ENCODE data around the gene ZC3H8. TPM values are rescaled to one million over a fixed set of nuclear protein-coding genes. Genes with fewer than 3 reads are reported as not detected.
A peak's percentile ranks its signal among the peaks of the same experiment; 100 is the strongest.

The ZC3H8 gene
- total RNA-seq, 1 donor from 2014 or later = 15.7 TPM

DNA sequence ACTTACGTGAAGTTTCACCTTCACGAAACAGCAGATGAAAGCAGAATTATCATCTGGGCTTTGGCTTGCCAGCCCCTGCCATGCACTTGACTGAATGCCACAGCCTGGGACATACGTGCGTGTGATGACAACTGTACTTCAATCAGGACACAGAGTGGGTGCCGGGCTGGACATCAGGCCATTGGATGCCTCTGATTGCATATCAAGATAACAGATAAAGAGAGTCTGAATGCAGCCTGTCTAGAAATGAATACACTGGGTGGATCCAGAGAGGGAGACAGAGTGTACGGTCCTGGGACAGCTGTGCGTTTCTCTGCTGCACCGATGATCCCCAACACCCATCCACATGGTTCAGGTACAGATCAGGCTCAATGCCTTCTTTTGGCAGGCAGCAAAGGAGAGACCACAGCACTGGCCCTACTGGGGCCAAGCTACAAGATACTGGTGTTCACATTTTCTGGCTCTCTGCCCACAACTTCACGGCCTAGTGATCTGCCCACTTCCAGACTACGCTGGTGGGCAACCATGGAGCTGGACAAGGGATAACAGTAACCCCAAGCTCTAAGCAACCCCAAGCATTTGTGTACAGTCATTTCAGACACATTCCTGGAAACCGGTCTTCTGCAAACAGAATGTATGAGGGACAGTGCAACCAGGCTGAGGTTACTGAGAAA, 81.1 kb downstream of the ZC3H8 start:
- H3K4me1 ChIP-seq = no peaks in the 10 kb centered on the region
- H3K4me3 ChIP-seq = no peak overlapping the region
- TF ChIP-seq, protein P1, sequence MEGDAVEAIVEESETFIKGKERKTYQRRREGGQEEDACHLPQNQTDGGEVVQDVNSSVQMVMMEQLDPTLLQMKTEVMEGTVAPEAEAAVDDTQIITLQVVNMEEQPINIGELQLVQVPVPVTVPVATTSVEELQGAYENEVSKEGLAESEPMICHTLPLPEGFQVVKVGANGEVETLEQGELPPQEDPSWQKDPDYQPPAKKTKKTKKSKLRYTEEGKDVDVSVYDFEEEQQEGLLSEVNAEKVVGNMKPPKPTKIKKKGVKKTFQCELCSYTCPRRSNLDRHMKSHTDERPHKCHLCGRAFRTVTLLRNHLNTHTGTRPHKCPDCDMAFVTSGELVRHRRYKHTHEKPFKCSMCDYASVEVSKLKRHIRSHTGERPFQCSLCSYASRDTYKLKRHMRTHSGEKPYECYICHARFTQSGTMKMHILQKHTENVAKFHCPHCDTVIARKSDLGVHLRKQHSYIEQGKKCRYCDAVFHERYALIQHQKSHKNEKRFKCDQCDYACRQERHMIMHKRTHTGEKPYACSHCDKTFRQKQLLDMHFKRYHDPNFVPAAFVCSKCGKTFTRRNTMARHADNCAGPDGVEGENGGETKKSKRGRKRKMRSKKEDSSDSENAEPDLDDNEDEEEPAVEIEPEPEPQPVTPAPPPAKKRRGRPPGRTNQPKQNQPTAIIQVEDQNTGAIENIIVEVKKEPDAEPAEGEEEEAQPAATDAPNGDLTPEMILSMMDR (IDR thresholded peaks at IDR 0.05) = no peak
- no peak for TF ChIP-seq POLR2AphosphoS5 (IDR thresholded peaks at IDR 0.05; ENCODE audit: insufficient read depth in 1 of 2, low read depth in 1 of 2)
- no peak for TF ChIP-seq POLR2A (IDR thresholded peaks at IDR 0.05)
- H3K36me3 ChIP-seq = no peaks in the 10 kb centered on the region
- no peaks in the 10 kb centered on the region for H3K9me3 ChIP-seq
- no peak for DNase-seq (ENCODE audit: extremely low spot score in 2 of 2)
- no peak overlapping the region for H3K27ac ChIP-seq
- no peaks in the 10 kb centered on the region for H3K27me3 ChIP-seq
- intact Hi-C loops (cut with DNase I) = no loop called here

DNA sequence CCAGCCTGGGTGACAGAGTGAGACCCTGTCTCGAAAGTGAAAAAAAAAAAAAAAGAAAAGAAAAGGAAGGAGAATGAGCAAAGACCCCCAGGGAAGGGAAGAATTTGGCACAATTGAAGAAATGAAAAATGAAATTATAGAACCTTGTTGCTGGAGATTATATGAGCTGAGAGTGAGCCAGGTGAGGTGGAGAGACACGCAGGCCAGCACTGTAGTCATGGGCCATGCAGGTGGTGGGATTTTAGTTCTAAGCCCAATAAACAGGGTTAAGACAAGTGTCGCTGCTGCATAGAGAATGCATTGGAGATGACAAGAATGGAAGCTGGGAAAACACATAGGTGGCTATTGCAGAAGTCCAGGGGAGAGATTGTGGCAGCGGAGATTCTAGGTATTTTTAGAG, 84.3 kb downstream of the ZC3H8 start:
- no peaks in the 10 kb centered on the region for H3K4me1 ChIP-seq
- no peak overlapping the region for H3K27ac ChIP-seq
- intact Hi-C loops (cut with DNase I) = no loop called here
- no peak for DNase-seq (ENCODE audit: extremely low spot score in 2 of 2)
- no peaks in the 10 kb centered on the region for H3K27me3 ChIP-seq
- H3K9me3 ChIP-seq = no peaks in the 10 kb centered on the region
- TF ChIP-seq POLR2AphosphoS5 (IDR thresholded peaks at IDR 0.05; ENCODE audit: insufficient read depth in 1 of 2, low read depth in 1 of 2) = no peak
- no peak for TF ChIP-seq POLR2A (IDR thresholded peaks at IDR 0.05)
- H3K36me3 ChIP-seq = no peaks in the 10 kb centered on the region
- no peak overlapping the region for H3K4me3 ChIP-seq

DNA sequence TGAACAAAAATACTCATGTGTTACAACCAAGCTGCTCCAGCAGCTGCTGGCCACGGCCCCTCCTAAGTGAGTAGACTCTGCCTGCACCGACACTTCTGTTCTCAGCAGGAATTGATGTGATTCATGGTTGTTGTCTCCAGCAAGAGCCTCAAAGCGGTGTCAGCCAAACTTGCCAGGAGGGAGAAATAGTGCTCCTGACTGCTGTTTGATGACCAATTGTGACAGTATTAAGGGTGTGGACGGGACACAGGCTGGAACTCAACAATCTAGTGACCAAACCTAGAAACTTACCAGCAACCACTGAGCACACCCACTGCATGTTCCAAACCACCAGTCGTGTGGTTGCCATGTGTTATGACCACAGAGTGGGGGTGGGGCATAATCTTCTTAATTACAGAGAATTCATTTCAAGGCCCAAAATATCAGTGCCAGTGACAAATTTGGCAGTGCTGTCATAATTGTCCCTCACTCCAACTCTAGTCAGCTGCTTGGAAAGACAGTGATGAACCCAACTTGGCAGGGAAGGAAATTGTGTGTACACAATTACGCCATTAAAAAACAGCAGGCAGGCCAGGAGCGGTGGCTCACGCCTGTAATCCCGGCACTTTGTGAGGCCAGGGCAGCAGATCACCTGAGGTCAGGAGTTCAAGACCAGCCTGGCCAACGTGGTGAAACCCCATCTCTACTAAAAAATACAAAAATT, 86.3 kb downstream of the ZC3H8 start:
- no peaks in the 10 kb centered on the region for H3K9me3 ChIP-seq
- no peak overlapping the region for H3K4me3 ChIP-seq
- H3K36me3 ChIP-seq = no peaks in the 10 kb centered on the region
- no peaks in the 10 kb centered on the region for H3K27me3 ChIP-seq
- intact Hi-C loops (cut with DNase I) = no loop called here
- TF ChIP-seq POLR2AphosphoS5 (IDR thresholded peaks at IDR 0.05; ENCODE audit: insufficient read depth in 1 of 2, low read depth in 1 of 2) (no peak), POLR2A (IDR thresholded peaks at IDR 0.05) (no peak)
- TF ChIP-seq, protein P1 (IDR thresholded peaks at IDR 0.05) = no peak
- no peaks in the 10 kb centered on the region for H3K4me1 ChIP-seq
- no peak overlapping the region for H3K27ac ChIP-seq
- peak in 1 of 2 donors; percentile 56 for DNase-seq (ENCODE audit: extremely low spot score in 2 of 2)

DNA sequence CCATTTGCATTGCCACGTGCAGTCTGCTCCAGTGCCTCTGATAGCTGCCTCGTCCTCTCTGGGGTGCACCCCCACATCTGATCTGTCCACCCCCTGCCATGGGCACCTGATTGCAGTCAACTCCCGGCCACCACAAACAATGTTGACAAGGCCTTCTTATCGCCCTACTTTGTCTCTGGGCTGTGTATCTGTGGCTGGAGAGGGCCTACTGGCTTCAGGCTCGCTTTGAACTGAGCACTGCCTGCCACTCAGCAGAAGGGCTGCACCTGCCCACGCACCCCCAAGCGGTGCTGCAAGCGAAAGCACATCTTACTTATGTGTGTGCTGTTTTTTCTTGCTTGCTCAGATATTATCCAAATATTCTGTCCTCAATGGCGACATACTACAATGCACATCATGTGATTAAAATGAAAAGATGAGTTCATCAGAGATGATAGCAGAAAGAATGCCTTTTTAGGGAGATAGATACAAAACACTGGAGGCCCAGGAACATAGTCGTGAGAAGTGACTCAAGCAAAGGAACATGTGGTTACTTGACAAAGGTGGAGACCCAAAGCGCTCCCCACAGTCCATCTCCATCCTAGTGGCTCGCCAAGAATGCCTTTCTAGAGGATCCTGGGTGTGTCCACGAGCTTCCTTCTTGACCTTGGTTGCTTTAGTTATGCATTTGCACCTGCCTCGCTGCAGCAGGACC, 87.9 kb downstream of the ZC3H8 start:
- peak; percentile 55 to 56 for DNase-seq (ENCODE audit: extremely low spot score in 2 of 2)
- intact Hi-C loops (cut with DNase I) = no loop called here
- H3K27me3 ChIP-seq = no peaks in the 10 kb centered on the region

DNA sequence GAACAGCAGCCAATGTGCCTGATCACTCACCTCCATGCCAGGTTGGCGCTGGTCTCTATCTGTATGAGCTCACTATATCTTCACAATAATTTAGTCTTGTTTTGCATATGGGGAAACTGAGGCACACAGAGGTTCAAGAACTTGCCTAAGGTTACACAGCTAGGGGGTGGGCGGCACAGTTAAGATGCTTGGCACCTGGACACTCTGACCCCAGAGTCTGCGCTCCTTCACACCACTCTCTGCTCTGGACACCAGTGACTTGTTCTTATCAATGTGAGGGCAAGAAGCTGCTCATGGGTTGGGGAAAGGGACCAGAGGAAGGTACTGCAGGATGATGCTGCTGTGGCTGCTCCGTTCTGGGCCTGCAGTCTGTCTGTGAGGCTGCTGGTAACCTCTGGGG, 89.5 kb downstream of the ZC3H8 start:
- intact Hi-C loops (cut with DNase I) = no loop called here
- DNase-seq (ENCODE audit: extremely low spot score in 2 of 2) = peak in 1 of 2 donors; percentile 67

More for the DNA sequence above, 87.9 kb downstream of the ZC3H8 start:
- TF ChIP-seq POLR2AphosphoS5 (IDR thresholded peaks at IDR 0.05; ENCODE audit: insufficient read depth in 1 of 2, low read depth in 1 of 2) (no peak), POLR2A (IDR thresholded peaks at IDR 0.05) (no peak)
- TF ChIP-seq, protein P1 (IDR thresholded peaks at IDR 0.05) = no peak
- Histone ChIP-seq H3K4me1 (no peaks in the 10 kb centered on the region), H3K36me3 (no peaks in the 10 kb centered on the region), H3K9me3 (no peaks in the 10 kb centered on the region), H3K4me3 (no peak overlapping the region), H3K27ac (no peak overlapping the region)

More for the DNA sequence above, 89.5 kb downstream of the ZC3H8 start:
- Histone ChIP-seq H3K36me3 (no peaks in the 10 kb centered on the region), H3K27ac (no peak overlapping the region), H3K4me1 (no peaks in the 10 kb centered on the region), H3K9me3 (no peaks in the 10 kb centered on the region), H3K27me3 (no peaks in the 10 kb centered on the region), H3K4me3 (no peak overlapping the region)
- no peak for TF ChIP-seq POLR2AphosphoS5 (IDR thresholded peaks at IDR 0.05; ENCODE audit: insufficient read depth in 1 of 2, low read depth in 1 of 2)
- TF ChIP-seq, protein P1 (IDR thresholded peaks at IDR 0.05) = no peak
- TF ChIP-seq POLR2A (IDR thresholded peaks at IDR 0.05) = no peak
